Endometrial microvascular endothelial cells (primary cell): ENCODE data around the gene ABT1. TPM values are rescaled to one million over a fixed set of nuclear protein-coding genes. Genes with fewer than 3 reads are reported as not detected.

Experiments
- in situ Hi-C: cut with HindIII; loops from 2 replicates; pipeline ENCODE4 v1.10.0; 2017; ENCODE audit warnings: low sequenced_read_pairs, low pct_unique_long_range_greater_than_20kb; ENCODE audit errors: inconsistent ontology term
- total RNA-seq: library from RNA; depleted of rRNA; stranded (reverse); fragments of >200 nt; gene quantifications from one replicate; pipeline ENCODE4 v1.2.3, GENCODE V29; 2015; ENCODE audit errors: inconsistent ontology term

ABT1 gene
- total RNA-seq, 1 donor from 2014 or later = 28.2 TPM

- in situ Hi-C loops = no loop called here
These were observed 26.5 kb upstream of the ABT1 start for GRCh38 chr6:26570027-26570809.

GRCh38 chr6:26571592-26572296 is 25.0 kb upstream of the ABT1 start:
- in situ Hi-C loops = no loop called here

GRCh38 chr6:26575494-26575939 is 21.2 kb upstream of the ABT1 start:
- in situ Hi-C loops = no loop called here

- in situ Hi-C loops = no loop called here
These were observed 20.3 kb upstream of the ABT1 start for GRCh38 chr6:26576407-26576843.

GRCh38 chr6:26576929-26577719 is 19.6 kb upstream of the ABT1 start:
- in situ Hi-C loops = no loop called here

GRCh38 chr6:26577720-26578072 is 19.1 kb upstream of the ABT1 start:
- in situ Hi-C loops = no loop called here

- in situ Hi-C loops = no loop called here
These were observed 18.5 kb upstream of the ABT1 start for GRCh38 chr6:26578279-26578678.

GRCh38 chr6:26578741-26579140 is 18.0 kb upstream of the ABT1 start:
- in situ Hi-C loops = no loop called here

- in situ Hi-C loops = no loop called here
These were observed 15.4 kb upstream of the ABT1 start for GRCh38 chr6:26581164-26581915.

GRCh38 chr6:26588965-26589364 is 7.8 kb upstream of the ABT1 start:
- in situ Hi-C loops = no loop called here

GRCh38 chr6:26592649-26593048 is 4.1 kb upstream of the ABT1 start:
- in situ Hi-C loops = no loop called here

GRCh38 chr6:26593278-26594130 is 3.2 kb upstream of the ABT1 start:
- in situ Hi-C loops = no loop called here

- in situ Hi-C loops = no loop called here
These were observed 2.6 kb upstream of the ABT1 start for GRCh38 chr6:26594131-26594498.

GRCh38 chr6:26594730-26595632 is 1.8 kb upstream of the ABT1 start:
- in situ Hi-C loops = no loop called here

- in situ Hi-C loops = no loop called here
These were observed 984 bp upstream of the ABT1 start for GRCh38 chr6:26595669-26596269.

GRCh38 chr6:26597389-26597766 is 625 bp downstream of the ABT1 start:
- in situ Hi-C loops = no loop called here

GRCh38 chr6:26597821-26598220 is 1.1 kb downstream of the ABT1 start:
- in situ Hi-C loops = no loop called here
